Activated CD4-positive, alpha-beta T cell treated with anti-CD3 and anti-CD28 coated beads, Interleukin-2, amount 50 U/mL, for 1 hour (primary cell): ENCODE measurements around the gene SNAI3.

Source experiments
- DNase-seq: peaks from one replicate; pipeline ENCODE4 v3.0.0-alpha.2; 2020

SNAI3 gene

DNA sequence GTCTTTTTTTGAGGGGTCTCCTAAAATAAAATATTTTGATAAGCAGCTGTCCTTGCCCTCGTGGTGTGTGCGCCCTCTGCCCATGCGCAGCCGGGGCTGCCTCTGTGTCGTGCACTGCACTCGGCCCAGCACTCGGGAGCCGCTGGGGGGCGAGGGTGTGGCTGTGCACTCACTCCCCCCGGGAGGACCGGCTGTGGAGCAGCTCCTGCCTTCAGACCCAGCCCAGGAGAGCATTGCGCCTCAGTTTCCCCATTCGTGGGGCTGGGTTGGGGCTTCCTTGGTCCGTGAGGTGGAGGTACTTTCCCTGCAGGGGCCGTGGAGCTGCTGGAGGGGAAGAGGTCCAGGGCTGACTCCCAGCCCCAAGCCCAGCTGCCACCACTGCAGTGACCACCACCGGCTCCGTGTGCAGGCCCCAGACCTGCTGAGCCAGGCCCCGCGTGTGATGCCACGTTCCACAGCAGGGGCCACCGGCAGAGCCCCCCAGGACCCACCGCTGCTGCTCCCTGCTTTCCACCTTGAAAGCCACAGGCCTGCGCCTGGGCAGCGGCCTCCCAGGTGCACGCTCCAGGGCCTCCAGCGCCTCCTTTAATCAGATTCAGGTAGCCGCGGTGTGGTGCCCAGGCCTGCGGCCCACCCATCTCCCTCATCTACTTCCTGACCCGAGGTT, 54.3 kb downstream of the SNAI3 start:
- DNase-seq: no peak

DNA sequence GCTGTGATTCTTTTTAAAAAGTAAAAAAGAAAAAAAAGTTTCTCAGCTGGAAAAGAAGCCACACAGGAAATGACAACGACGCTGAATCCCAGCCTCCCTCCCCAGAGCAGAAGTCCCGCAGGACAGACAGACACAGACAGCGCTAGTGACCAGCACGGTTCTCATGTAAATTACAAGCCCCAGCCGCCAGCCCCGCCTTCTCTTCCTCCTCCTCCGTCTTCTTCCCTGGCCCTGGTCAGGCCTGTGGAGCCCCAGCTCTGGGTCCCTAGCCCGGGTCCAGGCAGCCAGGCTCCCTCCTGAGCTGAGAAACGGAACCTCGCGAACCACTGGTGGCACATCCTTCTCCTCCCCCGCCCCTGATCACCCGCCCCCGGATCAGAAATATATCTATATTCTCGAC, 54.9 kb downstream of the SNAI3 start:
- DNase-seq: no peak

DNA sequence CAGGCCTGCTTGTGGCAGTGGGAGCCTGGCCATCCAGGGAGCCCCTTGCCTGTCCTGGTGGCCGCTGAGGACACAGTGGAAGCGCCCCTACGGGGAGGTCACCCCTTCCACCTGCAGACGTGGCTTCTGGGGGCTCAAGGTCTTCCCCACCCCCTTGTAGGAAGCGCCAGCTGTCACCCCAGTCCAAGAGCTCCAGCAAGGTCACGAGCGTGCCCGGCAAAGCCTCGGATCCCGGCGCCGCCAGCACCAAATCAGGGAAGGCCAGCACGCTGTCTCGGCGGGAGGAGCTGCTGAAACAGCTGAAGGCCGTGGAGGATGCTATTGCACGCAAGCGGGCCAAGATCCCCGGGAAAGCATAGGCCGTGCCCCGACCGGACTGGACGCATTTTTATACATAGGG, 55.4 kb downstream of the SNAI3 start:
- no peak for DNase-seq

DNA sequence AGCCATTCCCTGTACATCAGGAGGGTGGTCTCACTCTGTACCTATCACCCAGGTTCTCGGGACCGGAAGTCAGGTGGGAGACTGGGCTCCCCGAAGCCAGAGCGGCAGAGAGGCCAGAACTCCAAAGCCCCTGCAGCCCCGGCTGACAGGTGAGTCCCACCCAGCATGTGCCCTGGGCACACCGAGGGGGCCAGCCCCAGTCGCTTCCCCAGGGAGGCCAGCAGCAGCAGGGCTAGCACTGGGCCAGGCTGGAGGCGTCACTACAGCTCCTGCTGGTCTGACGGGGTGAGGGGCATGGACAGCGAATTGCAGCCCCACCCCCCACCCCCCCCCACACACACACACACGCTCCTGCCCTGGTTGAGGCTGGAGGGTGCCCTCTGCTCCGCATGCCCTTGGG, 55.9 kb downstream of the SNAI3 start:
- no peak for DNase-seq

DNA sequence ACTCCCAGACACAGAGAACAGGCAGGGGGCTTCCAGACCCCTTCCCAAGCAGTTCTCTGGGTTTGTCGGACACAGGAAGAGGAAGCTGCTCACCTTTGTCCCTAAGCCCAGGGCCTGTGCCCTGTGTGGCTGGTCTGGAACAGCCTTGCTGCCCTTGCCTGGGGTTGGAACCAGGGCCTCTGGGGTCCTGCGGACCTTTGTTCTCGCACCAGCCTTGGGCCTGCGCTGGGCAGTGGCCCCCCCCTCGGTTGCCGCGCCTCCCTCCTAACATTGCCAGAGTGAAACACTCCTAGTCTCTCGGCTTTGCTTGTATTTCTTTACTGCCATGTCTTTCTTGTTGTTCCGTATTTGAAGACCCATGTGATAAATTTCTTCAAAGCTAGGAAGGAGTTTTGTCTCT, 56.5 kb downstream of the SNAI3 start:
- DNase-seq: no peak

DNA sequence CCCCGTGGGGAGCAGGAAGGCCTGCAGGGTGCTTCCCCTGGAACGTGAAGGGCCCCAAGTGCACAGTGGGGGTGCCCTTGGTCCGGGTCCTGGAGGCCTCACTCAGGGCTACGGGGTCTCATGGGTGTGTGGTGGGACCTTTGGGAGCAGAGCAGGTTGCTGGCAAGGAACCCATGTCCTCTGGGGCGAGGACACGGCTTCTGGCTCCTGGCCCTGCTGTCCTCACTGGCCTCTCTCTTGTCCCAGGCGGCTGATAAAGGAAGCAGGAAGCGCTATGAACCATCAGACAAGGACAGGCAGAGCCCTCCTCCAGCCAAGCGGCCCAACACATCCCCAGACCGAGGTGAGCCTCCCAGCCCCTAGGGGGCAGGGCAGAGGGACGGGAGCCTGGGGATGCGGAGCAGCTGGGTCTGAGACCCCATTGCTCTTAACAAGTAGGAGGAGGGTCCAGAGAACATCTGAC, 57.8 kb downstream of the SNAI3 start:
- no peak for DNase-seq
